Vagina (tissue), 2 donors: Measurements from ENCODE around the gene TSR1. TPM values are rescaled to one million over a fixed set of nuclear protein-coding genes. Genes with fewer than 3 reads are reported as not detected.

ENCODE experiments used
- DNase-seq, 2 donors: peaks; one replicate each; pipeline ENCODE4 v3.0.0-alpha.2; 2017; ENCODE audit errors: extremely low spot score in 2 of 2
- H3K27ac ChIP-seq: fragments of 200-600 bp; sonication (generic); one replicate; pipeline ENCODE4 v1.5.1; 2019
- H3K27me3 ChIP-seq: fragments of 200-600 bp; sonication (generic); one replicate; pipeline ENCODE4 v1.5.1; 2019
- H3K36me3 ChIP-seq, 2 donors: fragments of 200-600 bp; sonication (generic); one replicate each; pipeline ENCODE4 v1.5.1; 2017 to 2019
- H3K4me1 ChIP-seq: fragments of 200-600 bp; sonication (generic); one replicate; pipeline ENCODE4 v1.5.1; 2019
- H3K4me3 ChIP-seq, 2 donors: fragments of 200-600 bp; sonication (generic); 1 replicate in 1 of 2; 2 replicates in 1 of 2; pipeline ENCODE4 v1.5.1; 2016 to 2019
- H3K9me3 ChIP-seq: fragments of 200-600 bp; sonication (generic); one replicate; pipeline ENCODE4 v1.5.1; 2019
- CTCF ChIP-seq, 3 experiments: fragments of 450-650 bp in 2 of 3; fragments of 200-600 bp in 1 of 3; sonication (generic) in 1 of 3; IDR thresholded peaks; one replicate each; pipeline ENCODE4 v1.5.1; 2017 to 2019; ENCODE audit warnings: antibody characterized with exemption in 3 of 3, mild to moderate bottlenecking in 2 of 3, moderate library complexity in 2 of 3
- POLR2A ChIP-seq, 2 donors: fragments of 450-650 bp; IDR thresholded peaks; one replicate each; pipeline ENCODE4 v1.6.1; 2017; ENCODE audit warnings: antibody characterized with exemption in 2 of 2, mild to moderate bottlenecking in 2 of 2, moderate library complexity in 2 of 2
- POLR2AphosphoS5 ChIP-seq, 2 donors: sonication (generic); formaldehyde crosslinking; IDR thresholded peaks; one replicate each; pipeline ENCODE4 v1.9.0; 2017; ENCODE audit warnings: antibody characterized with exemption in 2 of 2, mild to moderate bottlenecking in 2 of 2, low read depth in 1 of 2; ENCODE audit not compliant: insufficient read depth in 1 of 2
- intact Hi-C: fragments of 100-400 bp; cut with DNase I; formaldehyde crosslinking; loops from one replicate; pipeline ENCODE4 v1.15.1; 2023
- total RNA-seq: library from RNA; depleted of rRNA; stranded (reverse); fragments of >200 nt; gene quantifications from one replicate; pipeline ENCODE4 v1.2.3, GENCODE V29; 2016

The TSR1 gene
- total RNA-seq, 1 donor from 2014 or later, result 17.7 TPM

- DNase-seq, result no peak
- H3K4me1 ChIP-seq, result no peaks in the 10 kb centered on the region
- TF ChIP-seq CTCF (IDR thresholded peaks at IDR 0.05), result no peak
- no peak for TF ChIP-seq POLR2A (IDR thresholded peaks at IDR 0.05)
- no peak for TF ChIP-seq POLR2AphosphoS5 (IDR thresholded peaks at IDR 0.05; ENCODE audit: insufficient read depth in 1 of 2, low read depth in 1 of 2)
- peaks cover 0 to 11% of the 10 kb centered on the region in 2 donors for H3K36me3 ChIP-seq
- intact Hi-C loops, result no loop called here
- no peaks in the 10 kb centered on the region for H3K27me3 ChIP-seq
- H3K4me3 ChIP-seq, result no peak overlapping the region
- H3K27ac ChIP-seq, result peak overlapping the region; percentile 21
- no peaks in the 10 kb centered on the region for H3K9me3 ChIP-seq
These were observed 33.4 kb upstream of the TSR1 start for GRCh38 chr17:2369551-2370210.

GRCh38 chr17:2369039-2369438, 32.8 kb upstream of the TSR1 start:
- Histone ChIP-seq H3K27ac (peak overlapping the region; percentile 53), H3K4me3 (no peak overlapping the region), H3K36me3 (peaks cover 0 to 7% of the 10 kb centered on the region in 2 donors), H3K27me3 (no peaks in the 10 kb centered on the region), H3K9me3 (no peaks in the 10 kb centered on the region), H3K4me1 (no peaks in the 10 kb centered on the region)
- no peak for DNase-seq
- intact Hi-C loops, result no loop called here
- TF ChIP-seq CTCF (IDR thresholded peaks at IDR 0.05) (no peak), POLR2AphosphoS5 (IDR thresholded peaks at IDR 0.05; ENCODE audit: insufficient read depth in 1 of 2, low read depth in 1 of 2) (no peak), POLR2A (IDR thresholded peaks at IDR 0.05) (no peak)

- Histone ChIP-seq H3K36me3 (peaks cover 0 to 13% of the 10 kb centered on the region in 2 donors), H3K4me3 (no peak overlapping the region), H3K9me3 (no peaks in the 10 kb centered on the region), H3K27me3 (no peaks in the 10 kb centered on the region), H3K4me1 (no peaks in the 10 kb centered on the region), H3K27ac (peak overlapping the region; percentile 53)
- TF ChIP-seq CTCF (IDR thresholded peaks at IDR 0.05) (no peak), POLR2A (IDR thresholded peaks at IDR 0.05) (no peak), POLR2AphosphoS5 (IDR thresholded peaks at IDR 0.05; ENCODE audit: insufficient read depth in 1 of 2, low read depth in 1 of 2) (no peak)
- DNase-seq, result no peak
- intact Hi-C loops, result no loop called here
These were observed 32.1 kb upstream of the TSR1 start for GRCh38 chr17:2368359-2368758.

GRCh38 chr17:2366747-2367494, 30.7 kb upstream of the TSR1 start:
- Histone ChIP-seq H3K4me3 (no peak overlapping the region), H3K9me3 (no peaks in the 10 kb centered on the region), H3K27ac (no peak overlapping the region), H3K36me3 (peaks cover 0 to 23% of the 10 kb centered on the region in 2 donors), H3K27me3 (no peaks in the 10 kb centered on the region), H3K4me1 (no peaks in the 10 kb centered on the region)
- no peak for TF ChIP-seq POLR2A (IDR thresholded peaks at IDR 0.05)
- peak in 1 of 2 donors; percentile 18 for TF ChIP-seq POLR2AphosphoS5 (IDR thresholded peaks at IDR 0.05; ENCODE audit: insufficient read depth in 1 of 2, low read depth in 1 of 2)
- no peak for DNase-seq
- intact Hi-C loops, result no loop called here

GRCh38 chr17:2365132-2365531, 28.9 kb upstream of the TSR1 start:
- no peaks in the 10 kb centered on the region for H3K9me3 ChIP-seq
- TF ChIP-seq POLR2A (IDR thresholded peaks at IDR 0.05), result no peak
- no peak for TF ChIP-seq CTCF (IDR thresholded peaks at IDR 0.05)
- no peak for TF ChIP-seq POLR2AphosphoS5 (IDR thresholded peaks at IDR 0.05; ENCODE audit: insufficient read depth in 1 of 2, low read depth in 1 of 2)
- no peak for DNase-seq
- intact Hi-C loops, result no loop called here
- H3K27me3 ChIP-seq, result no peaks in the 10 kb centered on the region
- H3K4me1 ChIP-seq, result no peaks in the 10 kb centered on the region
- H3K36me3 ChIP-seq, result peaks cover 0 to 23% of the 10 kb centered on the region in 2 donors
- H3K27ac ChIP-seq, result no peak overlapping the region
- no peak overlapping the region for H3K4me3 ChIP-seq
